Ishikawa (cell line): ENCODE measurements around the gene EEA1.

Experiments used
- EGR1 ChIP-seq: IDR thresholded peaks from 2 replicates; pipeline ENCODE4 v1.6.1; 2012
- TF ChIP-seq, protein P1 (sequence below): IDR thresholded peaks from 2 replicates; pipeline ENCODE4 v1.6.1; 2012; ENCODE audit warnings: low read depth, mild to moderate bottlenecking

DNA sequence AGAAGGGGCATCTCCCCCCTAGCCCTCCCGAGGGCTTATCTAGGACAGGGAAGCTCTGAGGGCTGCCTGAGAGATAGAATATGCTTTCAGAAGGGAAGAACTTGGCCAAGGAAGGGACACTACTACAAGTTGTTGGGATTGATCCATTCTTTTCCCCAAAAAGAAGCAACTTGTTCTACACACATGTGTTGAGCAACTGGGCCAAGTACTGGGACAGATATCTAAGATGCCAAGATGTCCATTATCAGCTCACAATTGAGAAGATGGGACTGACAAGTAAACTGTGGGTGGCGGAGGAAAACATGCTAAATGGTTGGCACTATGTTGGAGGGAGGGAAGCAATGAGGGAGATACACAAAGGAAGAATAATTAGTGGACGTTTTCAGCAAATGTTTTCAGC, 195.4 kb downstream of the EEA1 start:
- TF ChIP-seq EGR1, result no peak
- TF ChIP-seq, protein P1, sequence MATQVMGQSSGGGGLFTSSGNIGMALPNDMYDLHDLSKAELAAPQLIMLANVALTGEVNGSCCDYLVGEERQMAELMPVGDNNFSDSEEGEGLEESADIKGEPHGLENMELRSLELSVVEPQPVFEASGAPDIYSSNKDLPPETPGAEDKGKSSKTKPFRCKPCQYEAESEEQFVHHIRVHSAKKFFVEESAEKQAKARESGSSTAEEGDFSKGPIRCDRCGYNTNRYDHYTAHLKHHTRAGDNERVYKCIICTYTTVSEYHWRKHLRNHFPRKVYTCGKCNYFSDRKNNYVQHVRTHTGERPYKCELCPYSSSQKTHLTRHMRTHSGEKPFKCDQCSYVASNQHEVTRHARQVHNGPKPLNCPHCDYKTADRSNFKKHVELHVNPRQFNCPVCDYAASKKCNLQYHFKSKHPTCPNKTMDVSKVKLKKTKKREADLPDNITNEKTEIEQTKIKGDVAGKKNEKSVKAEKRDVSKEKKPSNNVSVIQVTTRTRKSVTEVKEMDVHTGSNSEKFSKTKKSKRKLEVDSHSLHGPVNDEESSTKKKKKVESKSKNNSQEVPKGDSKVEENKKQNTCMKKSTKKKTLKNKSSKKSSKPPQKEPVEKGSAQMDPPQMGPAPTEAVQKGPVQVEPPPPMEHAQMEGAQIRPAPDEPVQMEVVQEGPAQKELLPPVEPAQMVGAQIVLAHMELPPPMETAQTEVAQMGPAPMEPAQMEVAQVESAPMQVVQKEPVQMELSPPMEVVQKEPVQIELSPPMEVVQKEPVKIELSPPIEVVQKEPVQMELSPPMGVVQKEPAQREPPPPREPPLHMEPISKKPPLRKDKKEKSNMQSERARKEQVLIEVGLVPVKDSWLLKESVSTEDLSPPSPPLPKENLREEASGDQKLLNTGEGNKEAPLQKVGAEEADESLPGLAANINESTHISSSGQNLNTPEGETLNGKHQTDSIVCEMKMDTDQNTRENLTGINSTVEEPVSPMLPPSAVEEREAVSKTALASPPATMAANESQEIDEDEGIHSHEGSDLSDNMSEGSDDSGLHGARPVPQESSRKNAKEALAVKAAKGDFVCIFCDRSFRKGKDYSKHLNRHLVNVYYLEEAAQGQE, result no peak
